CD4-positive, alpha-beta T cell (primary cell): ENCODE data around the gene AOAH. TPM values are rescaled to one million over a fixed set of nuclear protein-coding genes. Genes with fewer than 3 reads are reported as not detected.

Experiments used
- ATAC-seq: fragments of 200-7000 bp; cut with Tn5 transposase; one replicate; pipeline ENCODE4 v1.10.0; 2022; ENCODE audit warnings: mild to moderate bottlenecking; ENCODE audit not compliant: poor library complexity
- CTCF ChIA-PET: fragments of 350-600 bp; sonication (Branson Sonifier 250); formaldehyde crosslinking; loops from one replicate; lab custom pipeline; 2021; ENCODE audit warnings: antibody characterized with exemption, inconsistent platforms; lab: Charles Lee
- POLR2A ChIA-PET: fragments of 350-600 bp; sonication (Branson Sonifier 250); formaldehyde crosslinking; loops from one replicate; lab custom pipeline; 2021; ENCODE audit warnings: antibody characterized with exemption, inconsistent platforms; lab: Charles Lee
- DNase-seq, 14 experiments: peaks; one replicate each; pipeline ENCODE4 v3.0.0-alpha.2; 2013 to 2020; ENCODE audit warnings: mixed read lengths in 2 of 14
- H3K27ac ChIP-seq, 2 donors: one replicate each; pipeline versions ENCODE4 v1.5.1 to v1.7.0; 2013; ENCODE audit warnings: low read length in 2 of 2, low read depth in 1 of 2, mild to moderate bottlenecking in 1 of 2
- H3K27me3 ChIP-seq, 2 experiments: 1 replicate in 1 of 2; 2 replicates in 1 of 2; pipeline versions ENCODE4 v1.6.1 to v1.7.0; 2013; ENCODE audit warnings: low read length in 2 of 2, control low read depth in 1 of 2, mild to moderate bottlenecking in 1 of 2, moderate library complexity in 1 of 2; ENCODE audit not compliant: insufficient read depth in 2 of 2, control insufficient read depth in 1 of 2
- H3K36me3 ChIP-seq: one replicate; pipeline ENCODE4 v1.6.1; 2013; ENCODE audit warnings: low read length, control low read depth; ENCODE audit not compliant: insufficient read depth
- H3K4me1 ChIP-seq: one replicate; pipeline ENCODE4 v1.6.1; 2013; ENCODE audit warnings: low read length, control low read depth; ENCODE audit not compliant: insufficient read depth
- H3K4me3 ChIP-seq: one replicate; pipeline ENCODE4 v1.5.1; 2013; ENCODE audit warnings: mild to moderate bottlenecking, low read length, moderate library complexity
- H3K9me3 ChIP-seq, 2 experiments: 1 replicate in 1 of 2; 2 replicates in 1 of 2; pipeline versions ENCODE4 v1.6.1 to v1.7.0; 2013; ENCODE audit warnings: low read length in 2 of 2, mild to moderate bottlenecking in 2 of 2, control low read depth in 1 of 2, moderate library complexity in 1 of 2; ENCODE audit not compliant: control insufficient read depth in 1 of 2, insufficient read depth in 1 of 2
- H3K27ac Mint-ChIP-seq: one replicate; pipeline ENCODE4 v1.8.0; 2020; ENCODE audit warnings: mixed read lengths
- H3K27me3 Mint-ChIP-seq: one replicate; pipeline ENCODE4 v1.8.0; 2021; ENCODE audit warnings: mixed read lengths
- H3K36me3 Mint-ChIP-seq: one replicate; pipeline ENCODE4 v1.8.0; 2021; ENCODE audit warnings: low read depth, mixed read lengths
- H3K4me1 Mint-ChIP-seq: one replicate; pipeline ENCODE4 v1.8.0; 2021; ENCODE audit warnings: low read depth, mixed read lengths
- H3K4me3 Mint-ChIP-seq: one replicate; pipeline ENCODE4 v1.8.0; 2020; ENCODE audit warnings: mild to moderate bottlenecking, mixed read lengths
- H3K9me3 Mint-ChIP-seq: one replicate; pipeline ENCODE4 v1.8.0; 2020; ENCODE audit warnings: mixed read lengths
- intact Hi-C, 2 experiments: fragments of 100-400 bp; cut with DNase I in 1 of 2; cut with micrococcal nuclease in 1 of 2; formaldehyde crosslinking; loops; one replicate each; pipeline versions ENCODE4 v1.15.1 to v1.9.0; 2023 to 2025; cut with DNase I, micrococcal nuclease
- total RNA-seq, 174 experiments: library from RNA in 2 of 174; stranded (reverse) in 2 of 174; gene quantifications; one replicate each; pipeline ENCODE4 v1.2.3 and lab custom pipeline; 2021 to 2026
- TF ChIP-seq, protein P1 (sequence below): fragments of 200-600 bp; IDR thresholded peaks from one replicate; pipeline ENCODE4 v1.8.0; 2022; ENCODE audit warnings: antibody characterized with exemption, mild to moderate bottlenecking

Gene AOAH
- total RNA-seq, 2 experiments from 2014 or later = 27.5 to 30.3 TPM

DNA sequence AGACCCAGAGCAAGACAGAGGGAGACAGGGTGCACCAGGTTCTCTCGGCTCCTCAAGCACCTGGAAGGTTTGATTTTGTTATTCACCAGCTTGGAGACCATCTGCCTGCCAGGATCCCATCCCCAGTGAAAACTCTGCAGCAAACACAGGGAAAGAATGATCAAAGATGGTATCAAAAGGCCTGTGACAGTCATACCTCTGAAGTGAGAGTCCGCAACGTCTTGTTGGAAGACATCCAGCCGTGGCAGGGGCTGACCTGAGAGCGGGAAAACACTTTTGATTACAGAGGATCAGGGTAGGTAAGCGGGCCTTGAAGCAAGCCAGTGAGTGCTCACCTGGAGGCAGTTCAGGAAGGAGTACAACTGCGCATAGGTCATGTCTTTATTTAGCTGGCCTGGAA, 192.3 kb downstream of the AOAH start:
- no peaks in the 10 kb centered on the region for H3K9me3 Mint-ChIP-seq

DNA sequence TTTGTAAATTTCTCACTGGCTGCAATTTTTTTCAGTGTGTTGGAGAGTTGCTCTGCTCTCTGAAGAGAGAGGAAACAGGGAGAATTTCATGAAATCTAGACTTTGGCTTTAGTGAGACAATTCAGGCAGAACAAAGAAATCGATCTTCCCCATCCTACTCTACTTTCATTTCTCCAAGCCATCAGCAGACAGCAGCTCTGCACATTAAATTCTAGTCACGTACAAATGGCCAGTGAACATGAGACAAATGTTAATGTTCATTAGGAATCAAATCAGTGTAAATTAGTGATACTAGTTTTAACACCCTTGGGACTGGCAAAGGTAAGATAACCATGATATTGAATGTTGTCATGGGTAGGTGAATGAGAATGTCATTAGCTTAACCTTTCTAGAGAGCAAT, 193.8 kb downstream of the AOAH start:
- ChIA-PET CTCF (no interaction called here), POLR2A (no interaction called here)
- H3K27me3 Mint-ChIP-seq = no peaks in the 10 kb centered on the region
- Histone ChIP-seq H3K27me3 (no peaks in the 10 kb centered on the region), H3K9me3 (no peaks in the 10 kb centered on the region), H3K4me3 (no peak overlapping the region), H3K4me1 (no peaks in the 10 kb centered on the region), H3K27ac (no peak overlapping the region), H3K36me3 (no peaks in the 10 kb centered on the region)
- no peaks in the 10 kb centered on the region for H3K4me1 Mint-ChIP-seq
- peaks cover 31% of the 10 kb centered on the region for H3K36me3 Mint-ChIP-seq
- TF ChIP-seq, protein P1, sequence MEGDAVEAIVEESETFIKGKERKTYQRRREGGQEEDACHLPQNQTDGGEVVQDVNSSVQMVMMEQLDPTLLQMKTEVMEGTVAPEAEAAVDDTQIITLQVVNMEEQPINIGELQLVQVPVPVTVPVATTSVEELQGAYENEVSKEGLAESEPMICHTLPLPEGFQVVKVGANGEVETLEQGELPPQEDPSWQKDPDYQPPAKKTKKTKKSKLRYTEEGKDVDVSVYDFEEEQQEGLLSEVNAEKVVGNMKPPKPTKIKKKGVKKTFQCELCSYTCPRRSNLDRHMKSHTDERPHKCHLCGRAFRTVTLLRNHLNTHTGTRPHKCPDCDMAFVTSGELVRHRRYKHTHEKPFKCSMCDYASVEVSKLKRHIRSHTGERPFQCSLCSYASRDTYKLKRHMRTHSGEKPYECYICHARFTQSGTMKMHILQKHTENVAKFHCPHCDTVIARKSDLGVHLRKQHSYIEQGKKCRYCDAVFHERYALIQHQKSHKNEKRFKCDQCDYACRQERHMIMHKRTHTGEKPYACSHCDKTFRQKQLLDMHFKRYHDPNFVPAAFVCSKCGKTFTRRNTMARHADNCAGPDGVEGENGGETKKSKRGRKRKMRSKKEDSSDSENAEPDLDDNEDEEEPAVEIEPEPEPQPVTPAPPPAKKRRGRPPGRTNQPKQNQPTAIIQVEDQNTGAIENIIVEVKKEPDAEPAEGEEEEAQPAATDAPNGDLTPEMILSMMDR = no peak
- no peak overlapping the region for H3K4me3 Mint-ChIP-seq
- ATAC-seq = no peak
- no peak overlapping the region for H3K27ac Mint-ChIP-seq
- DNase-seq = no peak
- intact Hi-C loops = no loop called here
- H3K9me3 Mint-ChIP-seq = no peaks in the 10 kb centered on the region

More for the DNA sequence above, 192.3 kb downstream of the AOAH start:
- no peaks in the 10 kb centered on the region for H3K9me3 ChIP-seq
- H3K4me3 ChIP-seq = no peak overlapping the region
- Mint-ChIP-seq H3K4me3 (no peak overlapping the region), H3K4me1 (no peaks in the 10 kb centered on the region), H3K27me3 (no peaks in the 10 kb centered on the region), H3K27ac (no peak overlapping the region), H3K36me3 (peaks cover 30% of the 10 kb centered on the region)
- no peaks in the 10 kb centered on the region for H3K36me3 ChIP-seq
- H3K27ac ChIP-seq = no peak overlapping the region
- POLR2A ChIA-PET = no interaction called here
- TF ChIP-seq, protein P1 = no peak
- H3K4me1 ChIP-seq = no peaks in the 10 kb centered on the region
- DNase-seq (no peak), ATAC-seq (no peak)
- CTCF ChIA-PET = no interaction called here
- intact Hi-C loops = no loop called here
- H3K27me3 ChIP-seq = no peaks in the 10 kb centered on the region

DNA sequence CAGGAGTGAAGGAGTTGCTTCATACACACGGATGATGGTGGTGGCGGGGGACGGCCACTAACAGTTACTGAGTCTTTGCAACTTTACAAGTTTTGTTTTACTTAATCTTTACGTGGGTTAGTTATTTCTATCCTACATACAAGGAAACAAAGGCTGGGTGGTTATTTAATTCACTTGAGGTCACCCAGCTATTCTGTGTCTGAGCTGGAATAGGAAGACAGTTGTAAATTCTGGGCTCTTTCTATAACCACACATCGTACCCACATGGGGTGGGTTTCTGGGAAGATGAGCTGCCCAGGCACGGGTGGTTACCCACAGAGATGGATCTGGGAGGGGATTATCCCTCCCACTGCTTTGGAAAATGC, 196.8 kb downstream of the AOAH start:
- Histone ChIP-seq H3K36me3 (no peaks in the 10 kb centered on the region), H3K9me3 (no peaks in the 10 kb centered on the region), H3K4me3 (no peak overlapping the region), H3K27ac (no peak overlapping the region), H3K27me3 (no peaks in the 10 kb centered on the region), H3K4me1 (no peaks in the 10 kb centered on the region)
- Mint-ChIP-seq H3K27ac (no peak overlapping the region), H3K4me1 (no peaks in the 10 kb centered on the region), H3K4me3 (no peak overlapping the region), H3K27me3 (no peaks in the 10 kb centered on the region), H3K9me3 (no peaks in the 10 kb centered on the region), H3K36me3 (peaks cover 44% of the 10 kb centered on the region)
- ATAC-seq (no peak), DNase-seq (no peak)
- intact Hi-C loops = no loop called here
- TF ChIP-seq, protein P1 = no peak
- ChIA-PET CTCF (no interaction called here), POLR2A (no interaction called here)
